ENCODE results near the gene MRPS18B. TPM values are rescaled to one million over a fixed set of nuclear protein-coding genes. Genes with fewer than 3 reads are reported as not detected.
A peak's percentile ranks its signal among the peaks of the same experiment; 100 is the strongest.

MRPS18B gene
- total and polyA plus RNA-seq, 2 of the 13 experiments (the other 11 are each of a cell fraction or from before 2014, with no cell fraction given) = 125 to 131 TPM

DNA sequence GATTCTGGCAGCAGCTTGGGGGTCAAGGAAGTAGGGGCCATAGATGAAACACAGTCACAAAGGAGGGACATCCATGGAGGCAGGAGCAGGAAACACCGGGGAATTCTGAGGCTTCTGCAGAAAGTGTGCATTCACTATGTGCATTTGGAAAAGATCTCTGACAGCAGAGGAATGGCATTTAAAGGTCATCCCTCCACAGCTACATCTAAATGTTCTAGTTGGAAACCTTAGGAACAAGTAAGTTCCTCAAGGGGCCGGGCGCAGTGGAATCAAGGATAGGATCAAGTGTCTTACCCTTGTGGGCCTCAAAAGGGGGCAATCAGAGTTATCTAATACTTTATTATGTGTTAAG, 38.1 kb downstream of the MRPS18B start (continued):
- TF ChIP-seq CTCF (CRISPR knock-in tag; IDR thresholded peaks at IDR 0.05) (no peak), ZNF280D (CRISPR knock-in tag; IDR thresholded peaks at IDR 0.05) (0 out of 2 replicates have a peak, but pooled peaks have one; percentile 3), TP53 (CRISPR knock-in tag; conservative IDR thresholded peaks at IDR 0.05) (no peak), HOXD1 (CRISPR knock-in tag; IDR thresholded peaks at IDR 0.05) (peak; percentile 13; the same call in 1 of the 2 replicates), ZNF644 (CRISPR knock-in tag; IDR thresholded peaks at IDR 0.05; ENCODE audit: low read depth) (no peak), GABPB1 (CRISPR knock-in tag; IDR thresholded peaks at IDR 0.05) (no peak), BORCS8-MEF2B (CRISPR knock-in tag; IDR thresholded peaks at IDR 0.05) (no peak), RORA (CRISPR knock-in tag; IDR thresholded peaks at IDR 0.05) (no peak), JUN (CRISPR knock-in tag; IDR thresholded peaks at IDR 0.05) (peak; percentile 15; the same call in 1 of the 2 replicates), ZNF709 (CRISPR knock-in tag; IDR thresholded peaks at IDR 0.05) (0 out of 2 replicates have a peak, but pooled peaks have one; percentile 21), NR2F2 (IDR thresholded peaks at IDR 0.05; ENCODE audit: borderline replicate concordance, low read depth) (0 out of 2 replicates have a peak, but pooled peaks have one; percentile 7), ZBTB2 (CRISPR knock-in tag; IDR thresholded peaks at IDR 0.05; ENCODE audit: low read depth) (no peak), ZNF317 (CRISPR knock-in tag; IDR thresholded peaks at IDR 0.05) (no peak), KLF13 (CRISPR knock-in tag; IDR thresholded peaks at IDR 0.05) (no peak), FOXK1 (CRISPR knock-in tag; IDR thresholded peaks at IDR 0.05; ENCODE audit: borderline replicate concordance, low read depth) (no peak), ZNF367 (CRISPR knock-in tag; IDR thresholded peaks at IDR 0.05; ENCODE audit: borderline replicate concordance) (no peak), DMAP1 (CRISPR knock-in tag; IDR thresholded peaks at IDR 0.05) (no peak), REPIN1 (CRISPR knock-in tag; IDR thresholded peaks at IDR 0.05; ENCODE audit: borderline replicate concordance, low read depth) (no peak), SAP130 (CRISPR knock-in tag; IDR thresholded peaks at IDR 0.05; ENCODE audit: low read depth) (no peak), SRSF4 (IDR thresholded peaks at IDR 0.05; ENCODE audit: low read depth, low read length, poor library complexity, severe bottlenecking) (no peak)
- TF ChIP-seq, protein P1, sequence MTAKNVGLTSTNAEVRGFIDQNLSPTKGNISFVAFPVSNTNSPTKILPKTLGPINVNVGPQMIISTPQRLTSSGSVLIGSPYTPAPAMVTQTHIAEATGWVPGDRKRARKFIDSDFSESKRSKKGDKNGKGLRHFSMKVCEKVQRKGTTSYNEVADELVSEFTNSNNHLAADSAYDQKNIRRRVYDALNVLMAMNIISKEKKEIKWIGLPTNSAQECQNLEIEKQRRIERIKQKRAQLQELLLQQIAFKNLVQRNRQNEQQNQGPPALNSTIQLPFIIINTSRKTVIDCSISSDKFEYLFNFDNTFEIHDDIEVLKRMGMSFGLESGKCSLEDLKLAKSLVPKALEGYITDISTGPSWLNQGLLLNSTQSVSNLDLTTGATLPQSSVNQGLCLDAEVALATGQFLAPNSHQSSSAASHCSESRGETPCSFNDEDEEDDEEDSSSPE (CRISPR knock-in tag; IDR thresholded peaks at IDR 0.05) = no peak
- TF ChIP-seq, protein P2, sequence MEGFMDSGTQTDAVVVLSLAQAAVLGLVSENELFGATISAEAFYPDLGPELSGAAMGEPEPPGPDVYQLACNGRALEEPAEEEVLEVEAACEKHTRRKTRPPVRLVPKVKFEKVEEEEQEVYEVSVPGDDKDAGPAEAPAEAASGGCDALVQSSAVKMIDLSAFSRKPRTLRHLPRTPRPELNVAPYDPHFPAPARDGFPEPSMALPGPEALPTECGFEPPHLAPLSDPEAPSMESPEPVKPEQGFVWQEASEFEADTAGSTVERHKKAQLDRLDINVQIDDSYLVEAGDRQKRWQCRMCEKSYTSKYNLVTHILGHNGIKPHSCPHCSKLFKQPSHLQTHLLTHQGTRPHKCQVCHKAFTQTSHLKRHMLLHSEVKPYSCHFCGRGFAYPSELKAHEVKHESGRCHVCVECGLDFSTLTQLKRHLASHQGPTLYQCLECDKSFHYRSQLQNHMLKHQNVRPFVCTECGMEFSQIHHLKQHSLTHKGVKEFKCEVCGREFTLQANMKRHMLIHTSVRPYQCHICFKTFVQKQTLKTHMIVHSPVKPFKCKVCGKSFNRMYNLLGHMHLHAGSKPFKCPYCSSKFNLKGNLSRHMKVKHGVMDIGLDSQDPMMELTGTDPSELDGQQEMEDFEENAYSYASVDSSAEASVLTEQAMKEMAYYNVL (CRISPR knock-in tag; IDR thresholded peaks at IDR 0.05; ENCODE audit: borderline replicate concordance) = no peak

Data from HepG2 (cell line).